ENCODE results near the gene RUNX1. TPM values are rescaled to one million over a fixed set of nuclear protein-coding genes. Genes with fewer than 3 reads are reported as not detected.

RUNX1 gene
- total RNA-seq, 1 experiment from 2014 or later, result 95.4 TPM

DNA sequence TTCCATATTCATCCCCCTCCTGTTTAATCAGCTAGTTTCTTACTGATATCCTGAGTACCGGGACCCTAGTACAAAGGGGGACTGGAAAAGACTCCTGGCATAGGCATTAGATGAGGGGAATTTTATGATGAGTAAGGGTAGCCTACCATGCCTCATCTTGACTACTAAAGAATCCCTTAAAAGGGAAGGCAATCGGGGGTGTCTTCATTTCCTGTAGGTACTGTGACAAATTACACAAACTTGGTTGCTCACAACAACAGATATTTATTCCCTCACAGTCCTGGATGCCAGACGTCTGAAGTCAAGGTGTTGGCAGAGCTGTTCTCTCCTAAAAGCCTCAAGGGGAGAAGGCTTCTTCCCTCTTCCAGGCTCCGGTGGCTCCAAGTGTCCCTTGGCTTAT, 28.9 kb upstream of the RUNX1 start:
- Mint-ChIP-seq H3K27ac (ENCODE audit: unreplicated experiment) (no peak overlapping the region), H3K4me1 (ENCODE audit: low read depth, unreplicated experiment) (no peaks in the 10 kb centered on the region), H3K9me3 (ENCODE audit: low read depth, unreplicated experiment) (peaks cover 7% of the 10 kb centered on the region), H3K36me3 (ENCODE audit: insufficient read depth, unreplicated experiment) (no peaks in the 10 kb centered on the region), H3K4me3 (ENCODE audit: low read depth, unreplicated experiment) (no peak overlapping the region), H3K27me3 (ENCODE audit: unreplicated experiment) (no peaks in the 10 kb centered on the region)
- TF ChIP-seq, protein P1, sequence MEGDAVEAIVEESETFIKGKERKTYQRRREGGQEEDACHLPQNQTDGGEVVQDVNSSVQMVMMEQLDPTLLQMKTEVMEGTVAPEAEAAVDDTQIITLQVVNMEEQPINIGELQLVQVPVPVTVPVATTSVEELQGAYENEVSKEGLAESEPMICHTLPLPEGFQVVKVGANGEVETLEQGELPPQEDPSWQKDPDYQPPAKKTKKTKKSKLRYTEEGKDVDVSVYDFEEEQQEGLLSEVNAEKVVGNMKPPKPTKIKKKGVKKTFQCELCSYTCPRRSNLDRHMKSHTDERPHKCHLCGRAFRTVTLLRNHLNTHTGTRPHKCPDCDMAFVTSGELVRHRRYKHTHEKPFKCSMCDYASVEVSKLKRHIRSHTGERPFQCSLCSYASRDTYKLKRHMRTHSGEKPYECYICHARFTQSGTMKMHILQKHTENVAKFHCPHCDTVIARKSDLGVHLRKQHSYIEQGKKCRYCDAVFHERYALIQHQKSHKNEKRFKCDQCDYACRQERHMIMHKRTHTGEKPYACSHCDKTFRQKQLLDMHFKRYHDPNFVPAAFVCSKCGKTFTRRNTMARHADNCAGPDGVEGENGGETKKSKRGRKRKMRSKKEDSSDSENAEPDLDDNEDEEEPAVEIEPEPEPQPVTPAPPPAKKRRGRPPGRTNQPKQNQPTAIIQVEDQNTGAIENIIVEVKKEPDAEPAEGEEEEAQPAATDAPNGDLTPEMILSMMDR (IDR thresholded peaks at IDR 0.05; ENCODE audit: unreplicated experiment), result no peak
- DNase-seq, result no peak
- CTCF ChIA-PET, result no interaction called here
- no TSS peak for BruUV-seq (replicated peaks)
- intact Hi-C loops (cut with micrococcal nuclease; ENCODE audit: unreplicated experiment), result no loop called here

DNA sequence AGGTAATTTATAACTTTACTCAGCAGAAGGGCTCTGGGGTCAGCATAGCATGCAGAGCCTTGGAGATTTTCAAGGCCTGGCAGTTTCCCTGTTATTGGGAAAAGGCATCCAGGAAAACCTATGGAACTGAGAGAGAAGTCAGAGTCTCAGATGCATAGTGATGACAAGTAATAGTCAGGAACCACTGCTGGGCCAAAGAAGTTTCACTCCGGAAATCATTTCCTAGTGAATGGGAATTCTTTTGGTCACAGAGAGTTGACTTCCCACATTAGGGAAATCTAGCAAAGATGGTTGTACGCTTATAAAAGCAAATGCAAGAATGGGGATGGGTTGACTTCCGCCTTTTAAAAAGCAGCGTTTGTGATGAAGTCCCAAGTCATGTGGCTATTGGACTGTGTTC, 28.4 kb upstream of the RUNX1 start:
- TF ChIP-seq, protein P1 (IDR thresholded peaks at IDR 0.05; ENCODE audit: unreplicated experiment), result no peak
- H3K27ac Mint-ChIP-seq (ENCODE audit: unreplicated experiment), result no peak overlapping the region
- H3K36me3 Mint-ChIP-seq (ENCODE audit: insufficient read depth, unreplicated experiment), result no peaks in the 10 kb centered on the region
- H3K4me3 Mint-ChIP-seq (ENCODE audit: low read depth, unreplicated experiment), result no peak overlapping the region
- CTCF ChIA-PET, result no interaction called here
- intact Hi-C loops (cut with micrococcal nuclease; ENCODE audit: unreplicated experiment), result no loop called here
- no peak for DNase-seq
- peaks cover 4% of the 10 kb centered on the region for H3K9me3 Mint-ChIP-seq (ENCODE audit: low read depth, unreplicated experiment)
- BruUV-seq (replicated peaks), result no TSS peak
- no peaks in the 10 kb centered on the region for H3K4me1 Mint-ChIP-seq (ENCODE audit: low read depth, unreplicated experiment)
- no peaks in the 10 kb centered on the region for H3K27me3 Mint-ChIP-seq (ENCODE audit: unreplicated experiment)

DNA sequence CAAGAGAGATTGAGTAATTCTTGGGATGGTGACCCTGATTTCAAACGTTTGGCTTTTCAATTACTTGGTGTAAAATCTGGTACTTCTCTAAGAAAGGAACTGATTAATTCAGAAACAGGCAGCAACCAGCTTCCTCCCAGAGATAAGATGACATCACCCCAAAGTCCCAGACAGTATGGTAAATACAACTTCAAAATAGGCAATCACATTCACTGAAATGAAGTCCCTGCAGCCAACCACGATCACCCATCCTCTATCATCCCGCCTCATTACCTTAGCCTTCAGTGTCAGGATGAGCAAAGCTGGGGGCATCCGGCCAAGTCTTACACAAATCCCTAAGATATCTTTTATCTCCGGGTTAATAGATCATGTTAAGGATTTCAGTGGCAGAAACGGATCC, 26.4 kb upstream of the RUNX1 start:
- intact Hi-C loops (cut with micrococcal nuclease; ENCODE audit: unreplicated experiment), result no loop called here
- H3K9me3 Mint-ChIP-seq (ENCODE audit: low read depth, unreplicated experiment), result peaks cover 4% of the 10 kb centered on the region
- DNase-seq, result no peak
- BruUV-seq (replicated peaks), result no TSS peak
- H3K27ac Mint-ChIP-seq (ENCODE audit: unreplicated experiment), result no peak overlapping the region
- H3K36me3 Mint-ChIP-seq (ENCODE audit: insufficient read depth, unreplicated experiment), result no peaks in the 10 kb centered on the region
- CTCF ChIA-PET, result interaction anchor here (1.6 kb wide), 1 partner anchor 10 kb away, joined by 3 read pairs; no protein-coding TSS in a partner anchor
- H3K4me3 Mint-ChIP-seq (ENCODE audit: low read depth, unreplicated experiment), result no peak overlapping the region
- no peaks in the 10 kb centered on the region for H3K4me1 Mint-ChIP-seq (ENCODE audit: low read depth, unreplicated experiment)
- H3K27me3 Mint-ChIP-seq (ENCODE audit: unreplicated experiment), result no peaks in the 10 kb centered on the region
- TF ChIP-seq, protein P1 (IDR thresholded peaks at IDR 0.05; ENCODE audit: unreplicated experiment), result no peak

DNA sequence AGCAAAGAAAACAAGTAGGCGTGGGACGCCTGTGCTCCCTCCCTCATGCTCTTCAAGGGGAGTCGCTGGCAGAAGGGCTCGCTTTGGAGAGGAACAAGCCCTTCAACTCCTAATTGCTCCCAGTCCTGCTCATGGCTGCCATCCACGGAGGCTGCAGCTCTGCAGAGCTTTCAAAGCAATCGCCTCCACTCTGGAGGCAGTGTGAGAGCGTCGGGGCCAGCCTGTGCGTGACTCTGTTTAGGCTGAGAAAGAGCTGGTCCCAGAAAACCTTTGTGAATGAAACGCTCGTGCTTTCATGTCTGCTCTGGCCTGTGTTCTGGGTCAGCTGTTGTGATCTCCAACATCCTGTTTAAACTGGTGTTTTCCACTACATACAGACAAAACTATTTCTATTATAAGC, 23.9 kb upstream of the RUNX1 start:
- no peak overlapping the region for H3K27ac Mint-ChIP-seq (ENCODE audit: unreplicated experiment)
- no TSS peak for BruUV-seq (replicated peaks)
- H3K4me1 Mint-ChIP-seq (ENCODE audit: low read depth, unreplicated experiment), result no peaks in the 10 kb centered on the region
- TF ChIP-seq, protein P1 (IDR thresholded peaks at IDR 0.05; ENCODE audit: unreplicated experiment), result no peak
- no peaks in the 10 kb centered on the region for H3K36me3 Mint-ChIP-seq (ENCODE audit: insufficient read depth, unreplicated experiment)
- peaks cover 4% of the 10 kb centered on the region for H3K9me3 Mint-ChIP-seq (ENCODE audit: low read depth, unreplicated experiment)
- no peak for DNase-seq
- intact Hi-C loops (cut with micrococcal nuclease; ENCODE audit: unreplicated experiment), result no loop called here
- H3K4me3 Mint-ChIP-seq (ENCODE audit: low read depth, unreplicated experiment), result no peak overlapping the region
- no peaks in the 10 kb centered on the region for H3K27me3 Mint-ChIP-seq (ENCODE audit: unreplicated experiment)
- CTCF ChIA-PET, result no interaction called here
